Hematopoietic multipotent progenitor cell treated with erythropoietin and hydrocortisone succinate and interleukin-3 and kit ligand, for 4 days (in vitro differentiated cells): ENCODE measurements around the gene KDELR3.
A peak's percentile ranks its signal among the peaks of the same experiment; 100 is the strongest.

Experiments
- DNase-seq: peaks from one replicate; pipeline ENCODE4 v3.0.0-alpha.2; 2015

The KDELR3 gene

GRCh38 chr22:38467904-38468442 lies at the start of gene KDELR3:
TSS of gene KDELR3 (plus strand) at chr22:38468096. CDS start at chr22:38468234, 138 bp downstream.
- peak; percentile 70 for DNase-seq

- no peak for DNase-seq
Measured at GRCh38 chr22:38418589-38418988, 49.3 kb upstream of the KDELR3 start.

- no peak for DNase-seq
Measured at GRCh38 chr22:38419121-38419857, 48.6 kb upstream of the KDELR3 start.

- no peak for DNase-seq
Measured at GRCh38 chr22:38419858-38420160, 48.1 kb upstream of the KDELR3 start.

- DNase-seq, result no peak
Measured at GRCh38 chr22:38420734-38421133, 47.2 kb upstream of the KDELR3 start.

- no peak for DNase-seq
Measured at GRCh38 chr22:38422611-38423511, 45.0 kb upstream of the KDELR3 start.

- DNase-seq, result no peak
Measured at GRCh38 chr22:38423512-38424503, 44.1 kb upstream of the KDELR3 start.

GRCh38 chr22:38424525-38425080 lies 43.3 kb upstream of the KDELR3 start:
- DNase-seq, result no peak

- DNase-seq, result no peak
Measured at GRCh38 chr22:38426628-38427027, 41.3 kb upstream of the KDELR3 start.

GRCh38 chr22:38427465-38427864 lies 40.4 kb upstream of the KDELR3 start:
- DNase-seq, result no peak

- DNase-seq, result no peak
Measured at GRCh38 chr22:38427940-38428339, 40.0 kb upstream of the KDELR3 start.

GRCh38 chr22:38428714-38429113 lies 39.2 kb upstream of the KDELR3 start:
- no peak for DNase-seq

- no peak for DNase-seq
Measured at GRCh38 chr22:38429499-38430068, 38.3 kb upstream of the KDELR3 start.

- DNase-seq, result no peak
Measured at GRCh38 chr22:38431266-38432010, 36.5 kb upstream of the KDELR3 start.

GRCh38 chr22:38432264-38432663 lies 35.6 kb upstream of the KDELR3 start:
- DNase-seq, result no peak

GRCh38 chr22:38433871-38434270 lies 34.0 kb upstream of the KDELR3 start:
- DNase-seq, result no peak

- DNase-seq, result no peak
Measured at GRCh38 chr22:38435010-38435409, 32.9 kb upstream of the KDELR3 start.

GRCh38 chr22:38435965-38436364 lies 31.9 kb upstream of the KDELR3 start:
- no peak for DNase-seq

- DNase-seq, result no peak
Measured at GRCh38 chr22:38436629-38437395, 31.1 kb upstream of the KDELR3 start.

GRCh38 chr22:38437416-38437815 lies 30.5 kb upstream of the KDELR3 start:
- no peak for DNase-seq
